Measurements from ENCODE around the gene TAF11L10.
"Not testable (repeated sequence)": the region's sequence is repeated elsewhere in the genome, so short reads cannot be mapped to it uniquely, and the experiment has no call there.

Gene TAF11L10

GRCh38 chr5:17590860-17591259 is 6.8 kb downstream of the TAF11L10 start, which contains the start of gene TAF11L8:
TSS of gene TAF11L8 (minus strand) at chr5:17590960.
- not testable (repeated sequence) for H3K9me3 ChIP-seq (ENCODE audit: control insufficient read depth in 1 of 2, low read length in 2 of 2); H3K27me3 ChIP-seq (ENCODE audit: low read depth, low read length); H3K4me3 ChIP-seq (ENCODE audit: low read depth in 1 of 2, low read length in 2 of 2); H3K4me1 ChIP-seq (ENCODE audit: control insufficient read depth in 1 of 2, insufficient read depth in 2 of 2, low read length in 2 of 2); H3K36me3 ChIP-seq (ENCODE audit: control insufficient read depth in 1 of 2, insufficient read depth in 2 of 2, low read length in 2 of 2); H3K27ac ChIP-seq (ENCODE audit: low read length)

- not testable (repeated sequence) for H3K4me3 ChIP-seq (ENCODE audit: low read depth in 1 of 2, low read length in 2 of 2); H3K27me3 ChIP-seq (ENCODE audit: low read depth, low read length); H3K4me1 ChIP-seq (ENCODE audit: control insufficient read depth in 1 of 2, insufficient read depth in 2 of 2, low read length in 2 of 2); H3K36me3 ChIP-seq (ENCODE audit: control insufficient read depth in 1 of 2, insufficient read depth in 2 of 2, low read length in 2 of 2); H3K9me3 ChIP-seq (ENCODE audit: control insufficient read depth in 1 of 2, low read length in 2 of 2); H3K27ac ChIP-seq (ENCODE audit: low read length)
Observed at GRCh38 chr5:17585658-17586057, 12.0 kb downstream of the TAF11L10 start, which contains the start of gene TAF11L7. TSS of gene TAF11L7 (minus strand) at chr5:17585758.
